Measurements from ENCODE around the gene IQSEC2.
A peak's percentile ranks its signal among the peaks of the same experiment; 100 is the strongest.

Gene IQSEC2

DNA sequence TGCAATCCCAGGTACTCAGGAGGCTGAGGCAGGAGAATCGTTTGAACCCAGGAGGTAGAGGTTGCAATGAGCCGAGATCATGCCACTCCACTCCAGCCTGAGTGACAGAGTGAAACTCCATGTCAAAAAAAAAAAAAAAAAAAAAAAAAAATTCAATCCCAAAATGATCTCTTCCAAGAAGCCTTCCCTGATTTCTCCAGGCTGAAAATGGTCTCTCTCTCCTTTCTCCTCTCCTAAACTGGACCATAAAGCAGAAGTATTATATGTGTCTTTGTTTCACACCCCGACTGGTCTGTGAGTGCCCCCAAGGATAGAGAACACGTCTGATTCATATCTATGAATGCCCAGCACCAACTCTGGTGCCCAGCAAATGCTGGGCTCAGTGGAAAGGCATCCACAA lies 39.1 kb downstream of the IQSEC2 start:
- DNase-seq (ENCODE audit: low read depth) = no peak

DNA sequence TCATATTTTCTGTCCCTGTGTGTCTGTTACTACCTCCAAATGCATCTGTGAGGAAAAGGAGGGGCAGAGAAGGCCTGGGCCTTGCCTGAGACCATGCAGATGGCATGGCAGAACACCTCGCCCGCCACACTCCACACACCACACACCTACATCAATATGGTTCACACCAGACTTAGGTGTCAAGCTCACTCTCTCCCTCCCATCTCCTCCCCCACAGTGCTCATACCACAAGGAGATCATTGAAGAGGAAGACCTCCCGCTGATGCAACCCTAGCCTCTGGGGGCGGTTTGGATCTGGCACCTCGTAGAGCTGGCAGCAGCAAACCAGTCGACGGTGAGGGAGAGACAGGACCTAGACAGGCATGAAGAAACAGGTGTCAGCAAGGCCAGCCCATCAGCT lies 39.8 kb downstream of the IQSEC2 start:
- no peak for DNase-seq (ENCODE audit: low read depth)

DNA sequence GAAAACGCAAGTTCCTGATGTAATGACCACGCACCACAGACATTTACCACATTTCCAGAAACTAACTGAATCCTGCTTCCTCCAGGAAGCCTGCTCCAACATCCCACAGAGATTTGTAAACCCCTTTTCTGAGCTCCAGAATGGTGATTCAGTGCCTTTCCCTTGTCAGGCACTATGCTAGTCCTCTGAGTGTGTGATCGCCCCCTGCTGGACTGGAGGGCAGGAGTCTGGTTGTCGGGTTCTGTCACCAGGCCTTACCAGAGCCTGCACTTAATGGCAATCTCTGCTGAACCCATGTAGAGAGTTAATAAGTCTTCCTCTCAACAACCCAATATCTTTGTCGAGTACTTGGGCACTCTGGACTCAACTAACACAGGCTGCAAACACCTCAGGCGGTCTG lies 41.9 kb downstream of the IQSEC2 start:
- DNase-seq (ENCODE audit: low read depth) = no peak

DNA sequence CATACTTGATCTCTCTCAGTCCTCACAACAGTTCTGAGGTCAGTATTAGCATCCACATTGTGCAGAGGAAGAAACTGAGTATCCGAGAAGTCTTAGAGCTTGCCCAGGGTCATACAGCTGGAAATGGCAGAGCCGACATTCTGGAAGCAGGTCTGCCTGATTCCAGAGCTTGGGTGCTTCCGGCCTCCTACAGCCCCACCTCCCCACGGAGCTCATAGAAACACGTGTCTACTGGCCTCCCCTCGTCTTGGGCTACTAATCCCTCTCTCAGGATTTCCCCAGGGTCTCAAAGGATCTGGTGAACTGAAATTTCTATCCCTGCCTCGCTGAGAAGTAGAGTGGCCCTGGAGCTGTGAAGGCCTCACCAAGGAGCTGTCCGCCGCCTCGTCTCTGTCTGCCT lies 44.3 kb downstream of the IQSEC2 start:
- no peak for DNase-seq (ENCODE audit: low read depth)

DNA sequence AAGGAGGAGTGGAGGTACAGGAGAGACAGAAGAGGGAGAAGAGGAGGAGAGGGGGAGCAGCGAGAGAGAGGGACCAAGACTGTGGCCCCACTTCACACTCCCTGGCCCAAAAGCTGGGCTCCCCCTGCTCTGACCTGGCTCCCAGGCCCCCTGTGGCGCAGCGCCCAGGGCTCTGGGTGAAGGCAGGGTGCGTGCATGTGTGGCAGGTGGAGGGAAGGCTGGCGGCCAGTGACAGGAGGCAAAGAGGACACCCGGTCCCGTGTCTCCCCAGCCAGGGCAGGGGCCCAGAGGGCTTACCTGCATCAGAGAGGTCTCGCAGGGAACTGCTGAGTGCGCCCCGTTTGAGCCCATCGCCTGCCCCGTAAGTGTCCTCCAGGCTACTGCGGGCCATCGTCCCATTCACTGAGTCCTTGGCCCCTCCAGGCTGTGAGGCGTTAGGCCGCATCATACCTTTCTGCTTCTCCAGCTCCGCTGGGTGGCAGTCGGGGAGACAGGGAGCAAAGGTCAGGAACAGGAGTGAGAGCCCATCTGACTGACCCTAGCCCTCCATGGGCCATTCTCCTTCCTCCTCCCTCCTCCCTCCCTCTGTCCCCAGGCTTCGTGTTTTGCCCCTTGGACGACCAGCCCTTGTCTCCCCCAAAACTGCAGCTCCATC lies 45.2 kb downstream of the IQSEC2 start:
- DNase-seq (ENCODE audit: low read depth) = no peak

DNA sequence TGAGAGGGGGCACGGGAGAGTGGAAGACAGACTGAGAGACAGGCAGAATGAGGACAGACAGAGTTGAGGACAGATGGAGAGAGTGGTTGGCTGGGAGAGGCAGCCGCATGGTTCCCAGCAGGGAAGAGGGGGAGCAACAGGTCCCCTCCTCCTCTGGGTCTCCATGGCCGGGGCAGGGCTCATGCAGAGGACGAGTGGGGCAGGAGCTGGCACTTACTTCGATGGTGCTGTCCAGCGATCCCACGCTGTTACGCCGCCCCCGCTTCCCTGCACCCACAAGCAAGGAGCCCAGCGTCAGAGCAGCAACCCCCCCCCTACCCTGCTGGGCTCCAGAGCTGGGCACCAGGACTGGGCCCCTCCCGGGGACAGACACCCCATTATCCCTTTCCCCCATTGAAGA lies 45.8 kb downstream of the IQSEC2 start:
- no peak for DNase-seq (ENCODE audit: low read depth)

DNA sequence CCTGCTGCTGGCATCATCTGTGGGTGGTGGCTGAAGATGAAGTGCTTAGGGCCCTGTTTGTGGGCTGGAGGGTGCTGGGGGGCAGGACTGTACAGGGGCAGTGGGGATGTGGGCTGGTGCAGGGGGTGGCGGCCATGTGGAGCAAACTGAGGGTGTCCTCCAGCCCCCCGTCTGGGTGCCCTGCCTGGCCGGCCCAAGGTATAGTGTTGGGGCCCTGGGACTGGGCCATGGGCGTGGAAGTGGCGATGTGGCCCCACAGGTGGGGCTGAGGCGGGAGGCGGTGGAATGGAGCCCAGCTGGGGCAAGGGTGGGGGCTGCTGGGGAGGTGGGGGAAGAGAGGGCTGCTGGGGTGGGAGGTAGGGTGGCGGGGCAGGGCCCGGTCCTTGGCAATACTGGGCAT lies 46.9 kb downstream of the IQSEC2 start:
- no peak for DNase-seq (ENCODE audit: low read depth)

DNA sequence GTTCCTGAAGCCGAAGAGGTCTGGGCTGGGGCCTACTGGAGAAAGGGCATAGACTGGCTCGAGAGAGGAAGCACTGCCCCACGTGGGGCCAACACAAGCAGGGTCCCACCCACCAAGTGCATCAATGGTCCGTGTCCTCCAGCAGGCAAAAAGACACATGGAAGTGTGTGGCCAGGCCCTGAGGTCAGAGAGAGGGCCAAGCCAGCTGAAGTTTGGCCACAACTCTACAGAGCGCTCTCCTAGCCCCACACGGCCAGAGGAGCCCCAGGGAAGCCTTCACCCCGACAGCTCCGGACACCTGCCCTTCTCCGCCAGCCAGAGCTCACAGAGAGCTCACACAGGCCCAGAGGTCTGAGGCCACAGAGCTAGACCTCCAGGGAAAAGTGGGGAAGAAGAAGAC lies 47.8 kb downstream of the IQSEC2 start:
- no peak for DNase-seq (ENCODE audit: low read depth)

DNA sequence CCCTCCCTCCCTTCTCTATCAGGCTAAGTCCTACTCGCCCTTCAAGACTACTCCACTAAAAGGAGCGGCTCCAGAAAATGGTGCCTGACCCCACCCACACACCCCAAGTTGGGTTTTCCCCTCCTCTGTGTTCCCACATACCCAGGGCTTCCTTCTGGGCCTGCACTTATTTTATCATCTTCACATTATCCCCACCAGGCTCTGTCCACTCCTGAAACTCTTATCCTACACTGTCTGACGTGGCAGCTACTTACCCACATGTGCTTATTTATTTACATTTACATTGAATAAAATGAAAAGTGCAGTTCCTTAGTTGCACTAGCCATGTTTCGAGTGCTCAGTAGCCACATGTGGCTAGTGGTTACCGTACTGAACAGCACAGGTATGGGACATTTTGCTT lies 51.3 kb downstream of the IQSEC2 start:
- no peak for DNase-seq (ENCODE audit: low read depth)

DNA sequence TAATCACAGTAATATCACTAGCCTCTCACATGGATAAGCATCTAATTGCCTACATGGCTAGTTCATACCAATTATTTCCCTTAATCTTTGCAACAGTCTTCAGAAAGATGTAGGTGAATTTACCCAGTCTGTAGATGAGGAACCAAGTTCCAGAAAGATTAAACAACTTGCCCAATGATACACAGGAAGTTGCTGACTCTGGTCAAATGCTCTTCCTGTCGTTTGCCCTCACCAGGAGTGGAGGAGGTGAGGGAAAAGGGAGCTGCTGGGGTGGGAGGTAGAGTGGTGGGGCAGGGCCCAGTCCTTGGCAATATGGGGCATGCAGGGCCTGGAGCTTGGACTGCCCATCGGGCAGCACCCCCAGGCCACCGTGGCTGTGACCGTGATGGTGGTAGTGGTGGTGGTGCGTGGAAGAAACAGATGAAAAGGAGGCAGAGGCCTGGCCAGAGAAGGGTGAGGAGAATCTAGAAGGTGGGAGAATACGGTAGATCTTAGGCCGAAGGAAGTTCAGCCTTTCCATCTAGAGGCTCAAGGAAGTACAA lies 54.1 kb downstream of the IQSEC2 start:
- DNase-seq (ENCODE audit: low read depth) = no peak

DNA sequence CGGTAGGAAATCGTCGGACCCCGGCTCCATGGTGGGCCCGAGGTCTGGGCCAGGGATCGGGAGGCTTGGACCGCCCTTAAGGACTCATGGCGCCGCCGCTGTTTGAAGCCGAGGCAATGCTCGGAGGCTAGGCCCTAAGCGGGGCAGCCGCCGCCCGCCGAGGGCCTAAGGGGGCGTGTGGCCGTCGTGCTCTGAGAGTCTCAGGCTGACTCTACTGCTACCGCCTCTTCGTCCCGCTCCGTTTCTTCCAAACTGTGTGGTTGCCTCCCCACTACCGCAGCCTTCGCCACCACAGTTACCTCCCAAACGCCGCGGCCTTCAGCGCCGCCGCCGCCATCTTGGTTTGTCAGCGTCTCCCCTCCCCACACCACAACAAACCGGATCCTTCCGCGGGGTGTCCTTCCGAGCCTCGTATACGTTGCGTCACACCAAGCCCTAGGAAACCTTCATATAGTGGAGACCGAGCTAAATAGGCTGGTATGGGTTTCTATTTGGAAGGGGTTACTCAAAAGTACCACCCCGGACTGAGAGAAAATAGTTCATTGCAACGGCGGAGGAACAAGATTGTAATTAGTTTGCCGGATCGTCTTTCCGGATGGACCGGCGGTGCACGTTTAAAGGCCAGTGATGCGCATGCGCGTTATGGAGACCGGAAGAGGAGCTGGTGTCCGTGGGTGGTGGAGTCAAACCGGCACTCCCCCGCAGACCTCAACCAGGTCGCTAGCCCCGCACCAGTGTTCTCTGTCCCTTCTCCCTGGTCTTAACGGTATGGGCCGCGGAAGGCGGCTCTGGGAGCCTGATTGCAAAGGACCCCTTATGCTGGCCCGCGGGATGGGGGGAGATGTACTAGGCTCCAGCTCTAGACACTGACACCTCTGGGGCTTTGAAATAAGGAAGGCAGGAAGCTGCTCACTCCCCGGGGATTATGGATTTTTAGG lies 56.3 kb downstream of the IQSEC2 start, which contains the start of gene KDM5C:
Gene KDM5C (minus strand): TSS at position 348 of the 938 bp plus-strand sequence. CDS start 318 bp downstream, at position 30.
- peak; percentile 91 for DNase-seq (ENCODE audit: low read depth)

DNA sequence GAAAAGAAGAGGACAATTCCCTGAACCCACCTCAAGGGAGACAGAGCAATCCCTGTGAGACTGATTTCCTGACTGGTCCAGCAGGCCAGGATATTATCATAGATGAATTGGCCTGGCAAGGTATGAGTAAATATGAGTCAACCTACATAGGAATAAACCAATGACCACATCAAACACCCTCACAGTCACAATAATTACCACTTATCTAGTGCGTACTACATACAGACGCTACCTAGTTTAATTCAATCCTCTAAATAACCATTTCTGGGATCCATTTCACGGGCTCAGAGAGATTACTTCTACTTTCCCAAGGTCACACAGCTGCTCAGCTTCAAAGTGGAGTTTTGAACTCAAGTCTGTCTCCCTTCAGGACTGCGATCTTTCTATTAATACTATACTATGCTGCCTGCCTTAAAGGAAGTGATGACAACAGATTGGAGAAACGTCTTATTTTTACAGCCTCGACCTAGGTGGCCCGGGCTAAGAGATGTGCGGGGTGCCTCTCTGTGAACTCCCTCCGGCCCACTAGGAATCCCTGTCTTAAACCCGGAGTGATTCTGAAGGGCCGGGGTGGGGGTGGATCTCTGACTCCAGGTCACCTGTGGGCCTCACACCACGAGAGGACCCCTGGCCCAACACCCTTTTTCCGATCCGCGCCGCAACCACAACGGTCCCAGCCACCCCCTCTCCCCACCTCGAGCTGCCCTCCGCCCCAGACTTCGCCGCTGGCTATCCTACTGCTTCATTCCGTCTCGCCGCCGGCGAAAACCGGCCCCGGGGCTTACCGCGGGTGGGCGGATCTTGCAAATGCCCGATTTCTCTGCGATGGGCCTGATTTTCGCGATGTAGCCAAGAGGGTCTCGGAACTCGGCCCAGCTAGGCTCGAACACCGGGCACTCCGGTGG lies 57.2 kb downstream of the IQSEC2 start:
- peak; percentile 32 for DNase-seq (ENCODE audit: low read depth)

DNA sequence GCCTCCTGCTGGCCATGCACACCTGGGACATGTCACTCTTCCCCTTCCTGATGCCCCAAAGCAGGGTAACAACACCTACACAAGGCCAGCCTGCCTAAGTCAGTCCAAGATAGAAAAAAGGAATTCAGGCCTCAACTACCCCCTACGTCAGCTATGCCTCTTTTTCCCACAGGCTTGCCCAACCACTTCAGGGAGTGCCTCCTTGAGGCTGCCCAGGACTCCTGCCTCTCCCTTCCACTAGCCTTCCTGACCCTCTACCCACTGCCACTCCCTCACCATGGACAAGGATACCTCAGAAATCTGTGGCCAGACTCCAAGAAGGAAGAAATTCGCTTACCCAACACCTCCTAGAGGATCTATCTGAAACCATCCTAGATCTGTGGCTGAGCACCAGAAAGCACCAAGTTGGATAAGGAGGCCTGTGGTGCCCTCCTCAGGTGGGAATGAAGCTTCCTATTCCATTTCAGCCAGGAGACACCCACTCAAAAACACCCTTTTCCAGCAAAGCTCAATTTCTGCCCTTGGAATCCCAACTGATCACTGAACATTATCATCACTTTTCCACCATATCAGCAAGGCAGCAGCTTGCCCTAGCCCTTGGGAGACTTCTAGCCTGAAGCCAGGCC lies 58.2 kb downstream of the IQSEC2 start:
- DNase-seq (ENCODE audit: low read depth) = no peak

Data from GM04504 (cell line).